ENCODE measurements around the gene COL8A1.

DNA sequence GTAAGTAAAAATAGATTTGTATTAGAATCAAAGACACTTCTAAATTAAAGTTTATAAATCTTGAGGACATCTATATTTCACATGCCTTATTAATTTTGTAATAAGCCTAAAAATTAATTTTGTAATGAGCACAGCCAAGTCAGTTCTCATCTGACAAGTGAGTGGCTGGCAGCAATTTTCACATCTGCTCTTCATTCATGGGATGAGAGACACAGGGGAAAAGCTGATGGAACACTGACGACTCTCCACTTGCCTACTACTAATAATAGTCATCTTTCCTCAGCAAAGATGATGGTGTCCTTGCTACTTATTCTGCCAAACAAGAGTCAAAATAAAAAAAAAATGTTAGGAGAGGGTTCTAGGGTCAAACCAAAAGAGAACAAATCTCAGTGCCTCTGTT, 164.9 kb downstream of the COL8A1 start:
- TF ChIP-seq, protein P1, sequence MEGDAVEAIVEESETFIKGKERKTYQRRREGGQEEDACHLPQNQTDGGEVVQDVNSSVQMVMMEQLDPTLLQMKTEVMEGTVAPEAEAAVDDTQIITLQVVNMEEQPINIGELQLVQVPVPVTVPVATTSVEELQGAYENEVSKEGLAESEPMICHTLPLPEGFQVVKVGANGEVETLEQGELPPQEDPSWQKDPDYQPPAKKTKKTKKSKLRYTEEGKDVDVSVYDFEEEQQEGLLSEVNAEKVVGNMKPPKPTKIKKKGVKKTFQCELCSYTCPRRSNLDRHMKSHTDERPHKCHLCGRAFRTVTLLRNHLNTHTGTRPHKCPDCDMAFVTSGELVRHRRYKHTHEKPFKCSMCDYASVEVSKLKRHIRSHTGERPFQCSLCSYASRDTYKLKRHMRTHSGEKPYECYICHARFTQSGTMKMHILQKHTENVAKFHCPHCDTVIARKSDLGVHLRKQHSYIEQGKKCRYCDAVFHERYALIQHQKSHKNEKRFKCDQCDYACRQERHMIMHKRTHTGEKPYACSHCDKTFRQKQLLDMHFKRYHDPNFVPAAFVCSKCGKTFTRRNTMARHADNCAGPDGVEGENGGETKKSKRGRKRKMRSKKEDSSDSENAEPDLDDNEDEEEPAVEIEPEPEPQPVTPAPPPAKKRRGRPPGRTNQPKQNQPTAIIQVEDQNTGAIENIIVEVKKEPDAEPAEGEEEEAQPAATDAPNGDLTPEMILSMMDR (IDR thresholded peaks at IDR 0.05; ENCODE audit: low read length): no peak
- no peak for TF ChIP-seq EZH2 (optimal IDR thresholded peaks at IDR 0.05; ENCODE audit: low read depth, low read length)
